A204.1 (cell line): Measurements from ENCODE around the gene DOCK1.

Experiments
- FAIRE-seq: peaks from 2 replicates; lab custom pipeline; 2012; peaks lifted over from hg19 to GRCh38; lab: Jason Lieb, UNC

DOCK1 gene

DNA sequence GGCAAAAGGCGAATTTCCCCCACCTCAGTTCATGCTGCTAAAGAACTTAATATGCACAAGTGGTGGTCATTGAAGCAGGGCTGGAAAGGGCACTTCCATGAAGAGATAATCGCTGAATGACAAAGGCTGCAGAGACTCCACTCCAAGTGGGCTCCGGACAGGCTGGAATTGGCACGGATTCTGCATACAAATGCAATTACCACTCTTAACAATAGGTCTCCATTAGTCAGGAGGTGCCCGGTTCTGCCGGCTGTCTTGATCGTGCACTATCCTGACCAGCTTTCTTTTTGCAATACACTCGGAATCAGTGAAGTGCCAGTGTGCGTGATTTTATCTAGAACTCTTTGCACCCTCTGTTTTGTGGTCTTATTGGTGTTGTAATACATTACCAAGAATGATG is 241.4 kb downstream of the DOCK1 start:
- FAIRE-seq = no peak

DNA sequence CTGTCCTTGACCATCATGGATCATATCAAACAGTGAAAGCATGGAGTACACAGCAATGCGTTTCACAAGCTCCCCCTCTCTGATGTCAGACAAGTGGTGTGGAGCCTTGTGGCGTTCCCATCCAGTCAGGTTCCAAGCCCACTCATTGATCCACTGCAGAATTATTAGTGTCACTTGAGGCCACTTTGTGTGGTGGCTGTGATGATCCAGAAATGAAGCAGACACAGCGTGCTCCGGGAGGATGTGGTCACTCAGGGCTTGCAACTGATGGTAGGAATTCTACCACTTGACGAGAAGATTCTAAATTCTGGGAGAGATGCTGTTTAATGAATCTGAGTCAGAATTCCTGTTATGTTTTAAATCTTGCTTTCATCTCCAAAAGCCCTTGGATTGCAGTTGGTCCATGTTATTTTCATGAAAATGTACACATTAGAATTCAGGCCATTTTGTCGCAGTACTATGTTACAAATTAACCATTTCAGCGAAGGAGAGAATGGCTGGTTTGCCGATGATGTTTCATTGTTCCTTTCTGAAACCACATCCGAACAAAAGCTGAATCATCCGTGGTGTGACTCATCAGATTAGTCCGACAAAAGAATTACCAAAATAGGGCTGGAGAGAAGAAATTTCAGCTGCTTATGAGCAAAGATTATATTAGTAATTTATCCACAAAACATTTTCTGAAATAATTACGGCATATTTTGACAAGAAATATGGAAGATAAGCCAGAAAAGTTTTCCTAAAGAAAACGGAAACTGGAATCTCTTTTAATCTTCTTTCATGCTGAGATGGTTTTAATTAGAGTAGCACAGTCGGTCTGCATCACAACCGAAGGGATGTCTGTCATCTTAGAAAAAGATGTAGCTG is 243.1 kb downstream of the DOCK1 start:
- no peak for FAIRE-seq

DNA sequence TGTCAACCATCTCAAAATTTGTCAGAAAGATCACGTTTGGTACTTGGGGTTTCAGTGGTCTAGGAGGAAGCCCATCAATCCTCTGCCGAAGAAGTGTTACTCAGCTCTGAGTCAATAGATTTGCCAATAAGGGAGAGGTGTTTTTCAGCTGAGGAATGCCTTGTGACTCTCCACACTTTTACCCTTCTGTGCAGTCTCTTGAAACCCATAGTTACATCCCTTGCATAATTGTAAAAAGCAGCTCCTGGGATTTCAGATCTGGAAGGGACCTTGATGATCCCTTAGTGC is 243.6 kb downstream of the DOCK1 start:
- FAIRE-seq = no peak

DNA sequence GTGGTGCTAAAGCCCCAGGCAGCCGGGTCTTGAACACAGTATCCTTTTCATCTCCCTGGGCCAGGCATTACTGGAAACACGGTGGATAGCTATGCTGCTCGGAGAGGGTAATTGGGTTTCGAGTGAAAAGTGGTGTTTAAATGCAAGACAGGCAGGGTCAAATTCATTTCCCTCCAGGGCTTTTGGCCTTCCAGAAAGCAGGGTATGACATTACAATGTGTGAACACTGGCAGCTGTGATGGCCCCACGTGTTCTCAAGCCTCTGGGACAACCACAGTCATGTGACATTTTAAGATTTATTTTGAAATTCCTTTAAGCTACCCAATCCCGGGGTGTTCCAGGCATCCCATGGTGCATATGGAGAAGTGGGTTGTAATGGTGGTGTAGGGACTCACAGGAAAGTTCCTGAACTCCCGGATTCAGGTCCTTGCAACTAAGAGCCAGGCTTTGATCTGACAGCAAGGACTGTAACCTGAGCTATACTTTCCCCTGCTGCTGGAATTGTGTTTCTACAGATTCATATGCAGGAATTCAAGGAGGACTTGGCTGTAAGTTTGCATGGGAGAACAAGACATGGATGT is 244.4 kb downstream of the DOCK1 start:
- no peak for FAIRE-seq

DNA sequence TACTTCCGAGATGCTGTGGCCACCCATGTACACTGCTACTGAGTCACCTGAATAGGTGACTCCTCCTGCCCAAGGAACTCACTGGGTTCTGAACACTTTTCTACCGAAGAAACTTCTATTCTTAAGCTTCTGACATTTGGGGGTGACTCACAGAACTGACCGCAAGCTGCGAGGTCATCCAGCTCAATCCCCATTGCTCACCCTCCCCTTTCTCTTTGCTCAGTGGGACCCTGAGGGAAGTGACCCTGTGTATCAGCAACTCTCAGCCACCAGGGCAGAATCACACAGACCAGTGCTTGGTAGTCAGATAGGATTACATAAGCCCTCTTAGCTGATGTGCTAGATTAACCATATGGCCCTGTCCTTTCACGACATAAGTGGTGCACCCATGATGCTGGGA is 244.9 kb downstream of the DOCK1 start:
- FAIRE-seq = no peak

DNA sequence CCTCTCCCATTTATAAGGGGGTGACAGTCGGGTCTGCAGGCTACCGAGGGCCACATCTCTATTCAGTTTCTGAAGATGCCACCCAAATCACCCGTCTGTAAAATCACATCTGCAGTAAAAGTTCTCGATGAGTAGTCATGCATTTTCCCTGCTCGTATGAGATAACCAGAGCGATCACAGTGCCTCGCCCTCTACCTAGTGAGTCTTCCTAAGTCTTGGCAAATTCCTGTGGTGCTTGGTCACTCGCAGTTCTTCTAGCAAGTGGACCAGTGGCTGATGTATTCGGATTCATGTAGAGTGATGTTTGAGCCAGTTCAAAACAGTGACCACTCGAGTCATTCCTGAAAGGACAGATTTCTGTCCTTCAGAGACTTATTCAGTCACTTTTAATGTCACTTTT is 246.3 kb downstream of the DOCK1 start:
- no peak for FAIRE-seq

DNA sequence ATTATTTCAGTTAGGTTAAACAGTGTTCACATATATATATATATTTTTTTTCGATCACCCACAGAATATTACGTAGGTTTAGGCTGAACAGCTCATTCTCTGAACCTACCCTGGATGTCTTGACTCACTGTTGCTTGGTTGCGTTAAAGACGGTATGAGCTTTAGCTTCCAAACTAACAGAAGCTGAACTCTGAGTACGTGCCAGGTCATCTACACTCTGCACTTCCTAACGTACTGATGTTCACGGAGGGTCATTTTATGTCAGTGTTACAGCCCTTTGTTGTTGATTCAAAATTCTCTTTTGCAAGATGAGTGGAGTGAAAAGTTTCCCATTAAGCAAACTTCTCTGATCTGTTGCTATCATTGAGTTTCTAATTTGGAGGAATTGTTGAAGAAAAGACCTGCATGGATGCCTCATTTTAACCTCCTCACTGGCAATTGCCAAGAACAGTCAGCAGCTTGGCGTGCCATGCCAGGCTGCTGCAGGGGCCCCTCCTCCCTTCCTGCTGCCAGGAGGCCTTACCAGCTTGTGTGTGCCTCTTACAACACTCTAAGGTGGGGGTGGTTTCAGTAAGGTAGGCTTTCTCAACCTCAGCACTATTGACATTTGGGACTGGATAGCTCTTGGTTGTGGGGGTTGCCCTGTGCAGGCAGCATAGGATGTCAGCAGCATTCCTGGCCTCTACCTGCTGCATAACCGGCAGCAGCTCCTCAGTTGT is 246.9 kb downstream of the DOCK1 start:
- no peak for FAIRE-seq

DNA sequence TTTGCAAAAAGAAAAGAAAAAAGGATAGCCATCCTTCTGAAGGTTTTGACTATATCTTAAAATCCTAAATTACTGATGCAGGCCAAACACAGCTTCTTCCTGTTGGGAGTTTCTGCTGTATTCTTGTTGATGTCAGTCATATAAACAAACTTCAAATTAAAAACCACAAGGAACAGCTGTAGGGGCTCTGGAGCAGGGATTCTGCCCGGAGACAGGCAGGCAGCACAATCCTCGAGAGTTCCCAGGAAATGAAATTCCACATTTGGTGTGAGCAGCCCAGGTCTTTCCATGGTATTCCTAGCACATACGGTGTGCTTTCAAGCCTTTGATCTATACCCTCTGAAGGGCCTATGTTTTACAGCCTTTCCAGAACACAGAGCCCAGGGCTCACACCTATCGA is 248.0 kb downstream of the DOCK1 start:
- FAIRE-seq = no peak

DNA sequence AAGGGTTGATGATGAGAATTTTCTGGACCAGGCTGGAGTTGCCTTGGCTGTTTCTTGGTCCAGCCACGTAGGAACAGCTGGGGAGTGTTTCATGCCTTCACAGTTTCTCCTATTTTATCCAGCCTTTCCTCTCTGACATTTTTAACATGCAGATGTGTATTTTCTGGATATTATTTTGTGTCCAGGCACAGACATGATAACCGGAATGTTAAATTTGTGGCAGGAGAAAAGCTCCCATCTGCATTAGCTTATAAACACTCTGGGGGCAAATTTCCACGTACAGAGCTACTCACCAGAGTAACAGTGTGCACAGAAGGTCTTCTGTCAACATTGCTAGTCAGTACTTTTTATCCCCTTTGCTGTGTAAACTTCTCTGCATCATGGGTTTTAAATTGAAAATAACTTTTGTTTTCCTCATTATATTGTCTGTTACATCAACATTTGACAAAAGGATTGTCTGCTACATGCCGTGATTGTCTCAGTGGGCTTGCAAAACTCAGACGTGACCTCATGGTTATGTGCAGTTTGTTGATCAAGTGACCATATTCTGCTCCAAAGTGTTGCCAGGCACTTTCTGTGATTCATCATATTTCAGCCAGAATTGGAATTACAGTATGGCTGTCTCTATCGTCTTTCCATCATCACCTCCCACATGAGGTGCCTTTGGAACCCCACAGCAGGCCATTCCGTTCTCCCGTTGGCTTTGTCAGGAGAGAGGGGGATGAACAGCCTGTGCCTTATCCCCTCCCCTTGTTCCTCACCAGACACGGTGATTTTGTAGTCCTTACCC is 249.8 kb downstream of the DOCK1 start:
- FAIRE-seq = no peak

DNA sequence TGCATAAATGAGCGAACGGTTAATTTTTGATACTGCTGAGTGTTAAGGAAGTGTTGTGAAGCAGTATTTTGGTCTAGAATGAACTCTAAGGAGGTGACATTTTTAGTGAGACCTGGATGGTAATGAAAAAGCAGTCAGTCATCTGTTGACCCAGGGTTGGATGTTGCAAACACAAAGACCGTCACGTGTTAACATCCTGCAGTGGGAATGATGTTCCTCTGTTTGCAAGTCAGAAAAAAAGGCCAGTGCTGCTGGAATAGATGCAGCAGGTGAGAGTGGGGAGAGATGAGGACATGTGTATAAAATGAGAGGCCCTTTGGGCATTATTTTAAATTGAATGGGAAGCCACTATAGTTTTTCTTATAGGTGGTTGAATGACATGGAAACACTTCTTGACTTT is 251.9 kb downstream of the DOCK1 start:
- FAIRE-seq = no peak

DNA sequence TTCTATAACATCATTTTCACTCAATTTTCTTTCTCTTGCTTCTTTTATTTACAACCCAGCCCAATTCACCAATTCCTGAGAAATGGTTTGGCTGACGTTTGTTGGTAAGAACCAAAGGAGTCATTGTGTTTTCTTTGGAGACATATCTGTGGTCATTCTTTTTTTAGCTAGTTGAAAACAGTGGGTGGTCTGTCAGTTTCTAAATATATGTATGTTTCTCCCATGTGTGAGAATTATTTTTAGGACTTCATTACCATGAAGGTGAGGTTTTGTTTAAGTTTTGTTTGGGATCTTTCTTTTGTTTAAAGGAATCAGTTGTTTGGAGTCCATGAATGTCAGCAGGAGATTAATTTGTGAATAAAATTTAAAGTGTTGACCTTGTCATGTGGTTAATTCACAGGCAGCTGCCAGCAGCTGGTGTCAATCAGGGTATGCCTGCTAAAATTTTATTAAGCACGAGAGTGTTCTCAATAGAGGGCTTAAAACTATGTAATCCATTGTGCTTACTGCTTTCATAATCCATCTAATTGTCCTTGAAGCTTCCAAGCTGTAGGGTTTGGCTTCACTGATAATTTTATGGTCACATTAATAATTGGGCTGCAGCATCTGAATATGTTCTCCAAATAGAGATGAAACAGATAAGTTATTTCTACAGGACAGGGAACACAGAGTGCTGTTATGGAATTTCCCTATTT is 252.4 kb downstream of the DOCK1 start:
- FAIRE-seq = no peak

DNA sequence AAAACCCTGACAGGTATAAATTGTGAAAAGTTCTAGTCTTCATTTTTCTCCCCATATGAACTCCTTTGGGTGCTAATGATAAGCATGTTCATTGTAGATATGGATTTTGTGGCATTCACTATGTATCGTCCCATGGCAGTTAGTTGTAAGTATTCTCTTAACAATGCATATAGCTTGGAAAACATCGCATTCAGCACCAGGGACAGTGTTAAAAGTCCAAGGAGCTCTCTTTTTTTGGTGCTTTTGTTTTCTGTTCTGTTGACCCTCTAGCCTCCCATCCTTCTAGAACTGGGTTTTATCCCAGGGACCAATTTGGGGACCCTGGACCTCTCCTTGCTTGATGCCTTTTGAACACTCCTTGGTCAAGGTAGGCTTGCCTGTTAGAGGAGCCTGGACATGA is 253.4 kb downstream of the DOCK1 start:
- no peak for FAIRE-seq

DNA sequence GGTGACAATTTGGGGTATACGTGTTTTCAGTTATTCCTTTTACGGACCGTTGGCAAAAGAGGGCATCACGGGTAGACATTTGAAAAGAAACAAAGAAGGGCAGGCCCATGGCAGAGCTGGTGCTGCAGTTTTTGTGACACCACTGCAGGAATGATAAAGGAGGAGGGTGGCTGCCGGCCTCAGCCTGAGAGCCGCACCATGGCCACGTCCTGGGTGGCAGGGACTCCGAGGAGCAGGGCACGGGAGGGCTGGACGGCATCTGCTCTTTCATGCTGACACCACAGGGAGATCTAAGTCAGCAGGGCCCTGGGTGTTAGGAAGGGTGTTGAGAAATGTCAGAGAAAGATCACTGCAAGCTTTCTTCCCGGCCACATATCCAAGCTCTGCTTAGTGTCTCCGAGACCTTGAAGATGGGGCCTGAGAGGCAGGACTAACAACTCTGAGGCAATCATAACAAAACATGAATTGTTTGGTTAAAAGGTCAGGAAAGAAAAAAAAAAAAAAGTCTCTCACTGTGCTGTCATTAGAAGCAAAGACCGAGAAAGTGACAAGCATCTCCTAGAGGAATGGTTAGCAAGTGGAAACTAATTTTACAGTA is 254.5 kb downstream of the DOCK1 start:
- FAIRE-seq = no peak

DNA sequence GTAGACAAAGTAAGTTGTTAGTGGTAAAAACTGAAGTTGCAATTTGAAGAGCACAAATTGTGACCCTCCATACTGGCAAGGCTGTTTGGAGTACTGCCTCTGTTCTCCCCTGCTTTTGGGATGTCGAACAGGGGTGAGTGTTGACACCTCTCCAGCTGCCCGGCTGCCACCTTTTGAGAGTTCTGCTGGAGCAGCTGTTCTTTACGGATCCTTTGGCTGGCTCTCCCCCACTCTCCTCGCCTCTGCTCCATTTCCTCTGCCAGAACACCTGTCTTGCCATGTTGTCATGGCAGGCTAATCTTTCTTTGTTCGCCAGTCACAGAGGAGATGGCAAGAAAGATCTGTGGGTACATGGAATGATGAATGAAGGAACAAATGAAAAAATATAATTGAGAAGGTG is 256.3 kb downstream of the DOCK1 start:
- no peak for FAIRE-seq

DNA sequence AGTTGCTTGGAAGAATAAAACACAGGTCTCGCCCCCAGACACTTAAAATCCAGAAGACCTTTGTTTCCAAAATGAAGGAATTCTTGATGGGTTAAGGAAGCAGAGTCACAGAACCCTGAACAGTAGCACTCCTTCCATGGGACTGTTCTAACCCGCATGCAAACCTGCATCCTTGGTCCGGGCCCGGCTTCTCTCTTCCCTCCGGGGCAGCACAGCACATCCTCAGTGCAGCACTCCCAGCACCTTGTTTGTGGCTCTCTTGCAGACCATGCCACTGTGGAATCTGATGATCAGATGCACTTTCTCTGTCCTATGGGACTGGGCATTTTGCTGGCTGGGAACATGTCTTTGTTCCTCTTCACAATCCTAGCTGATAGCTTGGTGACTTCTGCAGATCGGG is 257.6 kb downstream of the DOCK1 start:
- FAIRE-seq = no peak

DNA sequence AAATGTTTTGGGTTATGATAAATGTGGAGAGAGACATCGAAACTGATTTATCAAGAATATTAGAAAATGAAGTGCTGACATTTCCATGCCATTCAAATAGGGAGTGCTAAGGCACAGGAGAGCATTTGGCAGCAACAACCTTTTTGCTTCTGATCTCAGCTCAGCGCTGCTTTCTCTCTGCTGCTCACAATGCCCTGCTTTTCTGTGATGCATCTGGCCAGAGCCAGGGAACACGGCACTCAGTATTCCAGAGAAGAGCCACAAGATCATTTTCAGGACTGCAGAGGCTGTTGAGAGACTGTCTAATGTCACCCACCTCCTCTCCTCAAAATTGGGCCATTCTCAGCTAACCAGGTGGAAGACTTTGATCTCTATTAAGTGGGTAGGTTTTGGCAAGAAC is 263.0 kb downstream of the DOCK1 start:
- FAIRE-seq = no peak

DNA sequence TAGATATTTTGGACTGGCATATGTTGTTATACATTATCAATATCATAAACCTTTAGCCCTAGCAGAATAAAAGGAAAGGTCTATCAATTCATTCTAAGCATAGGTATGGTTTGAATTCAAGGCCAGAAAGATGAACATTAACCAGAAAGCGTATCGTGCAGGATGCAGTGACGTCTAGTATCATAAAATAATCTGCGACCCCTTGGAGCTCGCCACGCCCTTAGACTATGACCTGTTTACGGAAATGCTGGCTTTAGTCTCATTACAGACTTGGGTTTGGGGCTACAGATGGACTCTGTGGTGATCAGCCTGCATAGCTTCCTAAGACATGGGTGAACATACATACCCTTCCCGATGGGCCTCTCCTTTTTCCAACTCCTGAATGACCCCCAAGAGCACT is 269.6 kb downstream of the DOCK1 start:
- no peak for FAIRE-seq

DNA sequence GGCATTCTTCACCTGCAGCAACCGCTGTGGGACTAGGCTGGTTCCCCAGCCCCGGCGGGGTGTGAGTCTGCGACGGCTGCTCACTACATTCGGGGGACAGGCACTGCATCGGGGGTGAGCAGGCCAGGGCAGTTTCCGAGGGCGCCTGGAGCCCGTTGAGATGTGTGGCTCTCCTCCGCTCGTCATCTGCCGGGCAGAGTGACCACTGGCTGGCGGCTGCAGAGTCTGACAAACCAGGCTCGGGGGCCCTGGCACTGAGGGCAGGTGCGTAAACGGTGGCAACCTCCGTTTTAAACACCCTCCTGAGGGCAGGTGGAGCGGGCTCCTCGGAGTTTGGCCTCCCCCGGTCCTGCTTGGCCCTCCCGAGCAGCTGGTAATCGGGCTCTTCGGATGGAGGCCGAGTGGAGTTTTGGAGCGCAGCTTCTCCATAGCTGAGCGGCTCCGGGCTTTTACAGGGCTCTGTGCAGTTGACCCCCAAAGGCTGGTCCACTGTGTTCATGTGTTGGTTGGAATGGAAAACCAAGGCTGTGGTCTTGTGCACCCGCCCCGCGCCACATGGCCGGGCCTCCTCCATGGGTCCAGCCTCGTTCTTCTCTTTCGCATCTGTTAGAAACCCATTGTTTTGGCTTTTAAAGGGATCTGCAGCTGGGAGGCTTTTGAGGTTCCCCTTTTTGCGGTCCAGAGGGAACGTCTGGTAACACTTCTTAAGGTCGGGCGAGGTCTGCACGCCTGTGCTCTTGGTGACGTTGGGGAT is 270.3 kb downstream of the DOCK1 start:
- no peak for FAIRE-seq

DNA sequence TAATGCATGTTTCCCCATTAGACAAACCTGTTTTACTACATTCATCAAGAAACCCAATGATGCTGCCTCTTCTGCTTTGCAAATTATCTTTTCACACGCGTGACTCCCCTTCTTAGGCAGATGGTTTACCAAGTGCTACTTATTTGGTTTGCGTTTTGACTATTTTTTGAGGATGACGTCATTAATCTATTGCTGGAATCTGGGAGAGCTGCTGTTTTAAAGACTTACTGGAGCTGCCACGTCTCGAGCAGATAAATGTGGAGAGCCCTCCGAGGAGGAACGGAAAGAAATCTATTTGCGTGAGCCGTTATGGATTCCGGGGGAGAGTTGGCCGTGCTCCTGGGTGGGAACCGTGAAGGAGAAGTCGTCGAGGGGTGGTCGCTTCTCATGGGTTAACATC is 271.4 kb downstream of the DOCK1 start:
- FAIRE-seq = no peak

DNA sequence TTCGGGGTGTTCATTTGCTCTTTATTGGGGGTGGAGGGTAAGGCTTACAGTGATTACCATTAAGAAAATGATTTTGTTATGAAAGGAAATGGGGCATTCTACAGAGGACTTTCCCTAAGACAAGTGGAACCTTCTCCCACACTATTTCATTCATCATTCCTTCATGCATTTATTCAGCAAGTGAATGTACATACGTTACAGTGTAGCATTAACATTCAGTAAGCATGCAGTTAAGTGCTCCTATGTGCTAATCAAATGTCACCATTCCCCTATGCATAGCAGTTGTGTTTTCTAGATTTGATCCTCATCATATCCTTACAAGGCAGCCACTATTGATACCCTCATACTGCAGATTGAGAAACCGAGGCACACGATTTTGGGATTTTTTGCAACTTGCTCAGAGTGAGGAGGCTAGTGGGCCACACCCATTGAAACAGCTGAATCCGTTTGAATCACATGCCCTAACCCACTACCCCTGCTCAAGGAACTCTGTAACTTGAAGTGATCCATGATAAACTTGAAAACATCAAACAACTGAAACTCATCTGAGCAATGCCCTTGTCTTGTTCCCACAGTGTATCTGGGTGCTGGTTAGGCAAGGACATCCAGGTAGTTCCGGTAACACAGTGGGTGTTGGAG is 274.5 kb downstream of the DOCK1 start:
- no peak for FAIRE-seq

DNA sequence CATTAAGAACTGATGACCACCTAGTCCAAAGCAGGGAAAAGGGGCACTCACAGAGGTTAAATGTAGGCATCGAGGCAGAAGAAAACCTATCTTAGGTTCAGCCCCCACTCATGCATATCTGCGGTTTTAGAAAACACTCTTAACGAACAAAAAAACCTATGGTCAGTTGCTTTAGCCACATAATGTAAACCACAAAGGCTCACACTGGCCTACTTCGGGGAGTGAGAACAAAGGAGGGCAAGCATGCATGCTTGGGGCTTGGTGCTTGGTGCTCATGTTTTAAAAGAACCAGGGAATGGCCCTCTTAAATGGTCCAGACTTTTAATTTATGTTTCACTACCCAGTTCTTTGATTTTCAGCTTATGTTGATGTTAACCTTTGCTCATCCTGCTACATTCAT is 276.9 kb downstream of the DOCK1 start:
- FAIRE-seq = no peak
